Neural progenitor cell (in vitro differentiated cells): Measurements from ENCODE around the gene CDCA7L.

Experiments
- EZH2 ChIP-seq: fragments of 200-600 bp; sonication (generic); IDR thresholded peaks from 2 replicates; pipeline ENCODE4 v1.6.1; 2017; ENCODE audit warnings: antibody characterized with exemption, mild to moderate bottlenecking, moderate library complexity
- EZH2phosphoT487 ChIP-seq: fragments of 200-600 bp; sonication (generic); IDR thresholded peaks from 2 replicates; pipeline ENCODE4 v1.6.1; 2017; ENCODE audit warnings: antibody characterized with exemption
- TF ChIP-seq, protein P1 (sequence below): fragments of 200-600 bp; sonication (generic); IDR thresholded peaks from 2 replicates; pipeline ENCODE4 v1.5.1; 2017; ENCODE audit warnings: antibody characterized with exemption, mild to moderate bottlenecking

DNA sequence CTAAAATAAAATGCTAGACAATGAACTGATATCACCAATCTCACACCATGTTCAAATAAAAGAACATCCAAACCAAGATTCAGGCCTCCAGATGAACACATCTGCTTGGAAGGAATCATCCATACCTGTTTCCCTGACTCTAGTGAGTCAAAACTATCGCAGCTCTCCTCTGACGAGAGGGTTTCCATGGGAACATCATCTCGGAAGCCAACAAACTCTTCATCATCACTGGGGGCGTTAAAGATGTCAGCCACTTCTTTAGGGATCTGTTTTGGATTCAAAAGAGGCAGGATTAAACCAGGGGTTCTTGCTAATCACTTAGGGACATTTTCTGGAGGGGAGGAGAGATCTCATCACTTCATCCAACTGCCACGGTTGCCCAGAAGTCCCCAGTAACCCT, 29.1 kb downstream of the CDCA7L start:
- no peak for TF ChIP-seq EZH2
- TF ChIP-seq, protein P1, sequence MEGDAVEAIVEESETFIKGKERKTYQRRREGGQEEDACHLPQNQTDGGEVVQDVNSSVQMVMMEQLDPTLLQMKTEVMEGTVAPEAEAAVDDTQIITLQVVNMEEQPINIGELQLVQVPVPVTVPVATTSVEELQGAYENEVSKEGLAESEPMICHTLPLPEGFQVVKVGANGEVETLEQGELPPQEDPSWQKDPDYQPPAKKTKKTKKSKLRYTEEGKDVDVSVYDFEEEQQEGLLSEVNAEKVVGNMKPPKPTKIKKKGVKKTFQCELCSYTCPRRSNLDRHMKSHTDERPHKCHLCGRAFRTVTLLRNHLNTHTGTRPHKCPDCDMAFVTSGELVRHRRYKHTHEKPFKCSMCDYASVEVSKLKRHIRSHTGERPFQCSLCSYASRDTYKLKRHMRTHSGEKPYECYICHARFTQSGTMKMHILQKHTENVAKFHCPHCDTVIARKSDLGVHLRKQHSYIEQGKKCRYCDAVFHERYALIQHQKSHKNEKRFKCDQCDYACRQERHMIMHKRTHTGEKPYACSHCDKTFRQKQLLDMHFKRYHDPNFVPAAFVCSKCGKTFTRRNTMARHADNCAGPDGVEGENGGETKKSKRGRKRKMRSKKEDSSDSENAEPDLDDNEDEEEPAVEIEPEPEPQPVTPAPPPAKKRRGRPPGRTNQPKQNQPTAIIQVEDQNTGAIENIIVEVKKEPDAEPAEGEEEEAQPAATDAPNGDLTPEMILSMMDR = no peak
- TF ChIP-seq EZH2phosphoT487 = no peak
